ENCODE data around the gene GCLC. TPM values are rescaled to one million over a fixed set of nuclear protein-coding genes. Genes with fewer than 3 reads are reported as not detected.
A peak's percentile ranks its signal among the peaks of the same experiment; 100 is the strongest.

Gene GCLC
- total and polyA plus RNA-seq, 2 experiments from 2014 or later: 16.9 to 40.3 TPM

- H3F3A ChIP-seq (replicated peaks; ENCODE audit: low read depth): no peaks in the 10 kb centered on the region
- Mint-ChIP-seq H3K4me1 (peaks cover 84% of the 10 kb centered on the region), H3K27ac (peak overlapping the region; percentile 80), H3K4me3 (peak overlapping the region; percentile 5; the same call in 2 of the 3 replicates), H3K27me3 (ENCODE audit: insufficient read depth, low read depth, poor library complexity) (peaks cover 4% of the 10 kb centered on the region), H3K36me3 (ENCODE audit: low read depth) (0 out of 3 replicates have a peak, but pooled peaks cover 3% of the 10 kb centered on the region), H3K9me3 (no peaks in the 10 kb centered on the region)
- no peaks in the 10 kb centered on the region for H3K9me2 ChIP-seq (ENCODE audit: insufficient read depth)
- peaks cover 100% of the 10 kb centered on the region for H3K79me2 ChIP-seq (replicated peaks; ENCODE audit: insufficient read depth)
- no peak overlapping the region for H2AFZ ChIP-seq
- no peaks in the 10 kb centered on the region for H3K27me3 ChIP-seq (ENCODE audit: insufficient read depth)
- DNase-seq (ENCODE audit: low spot score): peak; percentile 72
- H3K27ac ChIP-seq (ENCODE audit: low read depth): peak overlapping the region; percentile 83
- peak overlapping the region; percentile 53 for H3K4me2 ChIP-seq
- no peaks in the 10 kb centered on the region for H3K36me3 ChIP-seq (ENCODE audit: insufficient read depth)
- peaks cover 3% of the 10 kb centered on the region; the same call in 1 of the 2 replicates for H4K20me1 ChIP-seq (replicated peaks; ENCODE audit: insufficient read depth)
- peaks cover 85% of the 10 kb centered on the region for H3K4me1 ChIP-seq (ENCODE audit: insufficient read depth)
- no peak overlapping the region for H3K4me3 ChIP-seq
- peak; percentile 70 for ATAC-seq
- TF ChIP-seq JUNB (IDR thresholded peaks at IDR 0.05; ENCODE audit: unreplicated experiment): no peak
- TF ChIP-seq, protein P1, sequence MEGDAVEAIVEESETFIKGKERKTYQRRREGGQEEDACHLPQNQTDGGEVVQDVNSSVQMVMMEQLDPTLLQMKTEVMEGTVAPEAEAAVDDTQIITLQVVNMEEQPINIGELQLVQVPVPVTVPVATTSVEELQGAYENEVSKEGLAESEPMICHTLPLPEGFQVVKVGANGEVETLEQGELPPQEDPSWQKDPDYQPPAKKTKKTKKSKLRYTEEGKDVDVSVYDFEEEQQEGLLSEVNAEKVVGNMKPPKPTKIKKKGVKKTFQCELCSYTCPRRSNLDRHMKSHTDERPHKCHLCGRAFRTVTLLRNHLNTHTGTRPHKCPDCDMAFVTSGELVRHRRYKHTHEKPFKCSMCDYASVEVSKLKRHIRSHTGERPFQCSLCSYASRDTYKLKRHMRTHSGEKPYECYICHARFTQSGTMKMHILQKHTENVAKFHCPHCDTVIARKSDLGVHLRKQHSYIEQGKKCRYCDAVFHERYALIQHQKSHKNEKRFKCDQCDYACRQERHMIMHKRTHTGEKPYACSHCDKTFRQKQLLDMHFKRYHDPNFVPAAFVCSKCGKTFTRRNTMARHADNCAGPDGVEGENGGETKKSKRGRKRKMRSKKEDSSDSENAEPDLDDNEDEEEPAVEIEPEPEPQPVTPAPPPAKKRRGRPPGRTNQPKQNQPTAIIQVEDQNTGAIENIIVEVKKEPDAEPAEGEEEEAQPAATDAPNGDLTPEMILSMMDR (conservative IDR thresholded peaks at IDR 0.05; ENCODE audit: low read depth in 2 of 2): no peak
Measured at GRCh38 chr6:53530346-53530745, 14.6 kb downstream of the GCLC start.

- no peak overlapping the region for H3K4me3 Mint-ChIP-seq
- DNase-seq (ENCODE audit: low spot score) (peak; percentile 32), ATAC-seq (peak; percentile 43)
- peaks cover 87% of the 10 kb centered on the region for H3K4me1 Mint-ChIP-seq
- no peak overlapping the region for H2AFZ ChIP-seq
- H3K27ac ChIP-seq (ENCODE audit: low read depth): peak overlapping the region; percentile 83
- peak overlapping the region; percentile 53; the same call in 1 of the 2 replicates for H3K4me2 ChIP-seq
- no peaks in the 10 kb centered on the region for H3K9me3 Mint-ChIP-seq
- peaks cover 85% of the 10 kb centered on the region for H3K4me1 ChIP-seq (ENCODE audit: insufficient read depth)
- no peaks in the 10 kb centered on the region for H3K9me2 ChIP-seq (ENCODE audit: insufficient read depth)
- H3K79me2 ChIP-seq (replicated peaks; ENCODE audit: insufficient read depth): peaks cover 100% of the 10 kb centered on the region
- 0 out of 3 replicates have a peak, but pooled peaks cover 3% of the 10 kb centered on the region for H3K36me3 Mint-ChIP-seq (ENCODE audit: low read depth)
- H3K27me3 Mint-ChIP-seq (ENCODE audit: insufficient read depth, low read depth, poor library complexity): peaks cover 4% of the 10 kb centered on the region
- H3K36me3 ChIP-seq (ENCODE audit: insufficient read depth): no peaks in the 10 kb centered on the region
- H3K27me3 ChIP-seq (ENCODE audit: insufficient read depth): no peaks in the 10 kb centered on the region
- H4K20me1 ChIP-seq (replicated peaks; ENCODE audit: insufficient read depth): peaks cover 5% of the 10 kb centered on the region; the same call in 1 of the 2 replicates
- no peak overlapping the region for H3K4me3 ChIP-seq
- peak overlapping the region; percentile 80 for H3K27ac Mint-ChIP-seq
- no peaks in the 10 kb centered on the region for H3F3A ChIP-seq (replicated peaks; ENCODE audit: low read depth)
- TF ChIP-seq JUNB (IDR thresholded peaks at IDR 0.05; ENCODE audit: unreplicated experiment) (no peak), POLR2AphosphoS5 (IDR thresholded peaks at IDR 0.05; ENCODE audit: low read depth) (no peak), ZNF331 (CRISPR knock-in tag; IDR thresholded peaks at IDR 0.05; ENCODE audit: low read depth) (no peak), ZNF114 (CRISPR knock-in tag; IDR thresholded peaks at IDR 0.05) (no peak), NANOG (IDR thresholded peaks at IDR 0.05; ENCODE audit: borderline replicate concordance) (no peak), STAT1 (IDR thresholded peaks at IDR 0.05; ENCODE audit: unreplicated experiment) (no peak), ZNF462 (CRISPR knock-in tag; IDR thresholded peaks at IDR 0.05) (no peak), EZH2phosphoT487 (IDR thresholded peaks at IDR 0.05; ENCODE audit: unreplicated experiment) (no peak), CREB1 (CRISPR knock-in tag; IDR thresholded peaks at IDR 0.05; ENCODE audit: low read depth) (no peak)
- TF ChIP-seq, protein P1 (conservative IDR thresholded peaks at IDR 0.05; ENCODE audit: low read depth in 2 of 2): no peak
Measured at GRCh38 chr6:53529324-53530036, 15.4 kb downstream of the GCLC start.
